ENCODE measurements around the gene DEGS1.

Gene DEGS1

DNA sequence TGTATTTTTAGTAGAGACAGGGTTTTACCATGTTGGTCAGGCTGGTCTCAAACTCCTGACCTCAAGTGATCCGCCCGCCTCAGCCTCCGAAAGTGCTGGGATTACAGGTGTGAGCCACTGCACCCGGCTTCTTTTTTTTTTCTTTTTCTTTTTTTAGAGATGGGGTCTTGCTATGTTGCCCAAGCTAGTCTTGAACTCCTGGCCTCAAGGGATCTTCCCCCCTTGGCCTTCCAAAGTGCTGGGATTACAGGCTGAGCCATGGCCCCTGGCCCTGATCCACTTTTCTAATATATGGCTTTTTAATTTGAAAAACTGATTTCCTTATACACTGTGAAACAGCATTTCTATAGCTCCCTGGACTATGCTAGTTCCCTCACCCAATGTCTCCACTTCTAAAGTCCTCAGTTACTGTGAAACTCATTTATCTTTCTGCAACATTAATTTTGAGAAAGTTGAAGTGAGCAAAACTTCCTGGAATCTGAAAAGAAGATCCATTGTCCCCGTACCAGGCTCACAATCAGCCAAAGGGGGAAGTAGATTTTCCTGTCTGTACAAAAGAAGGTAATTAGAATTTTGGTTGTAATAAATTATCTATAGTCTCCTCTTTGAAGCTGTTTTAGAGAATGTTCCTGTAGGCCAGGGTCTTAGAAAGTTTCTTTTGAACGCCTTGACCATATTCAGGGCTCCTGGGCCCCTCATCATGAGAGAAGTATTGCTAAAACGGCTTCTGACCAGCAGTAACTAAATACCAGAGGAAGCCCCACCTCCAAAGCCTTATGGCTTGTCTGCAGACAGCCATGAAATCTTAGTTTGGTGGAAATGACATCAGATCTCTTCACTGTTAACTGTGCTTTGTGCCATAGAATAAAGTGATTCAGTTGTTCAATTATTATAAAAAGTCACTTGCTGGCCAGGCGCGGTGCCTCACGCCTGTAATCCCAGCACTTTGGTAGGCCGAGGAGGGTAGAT, 34.9 kb downstream of the DEGS1 start:
- DNase-seq, result no peak

DNA sequence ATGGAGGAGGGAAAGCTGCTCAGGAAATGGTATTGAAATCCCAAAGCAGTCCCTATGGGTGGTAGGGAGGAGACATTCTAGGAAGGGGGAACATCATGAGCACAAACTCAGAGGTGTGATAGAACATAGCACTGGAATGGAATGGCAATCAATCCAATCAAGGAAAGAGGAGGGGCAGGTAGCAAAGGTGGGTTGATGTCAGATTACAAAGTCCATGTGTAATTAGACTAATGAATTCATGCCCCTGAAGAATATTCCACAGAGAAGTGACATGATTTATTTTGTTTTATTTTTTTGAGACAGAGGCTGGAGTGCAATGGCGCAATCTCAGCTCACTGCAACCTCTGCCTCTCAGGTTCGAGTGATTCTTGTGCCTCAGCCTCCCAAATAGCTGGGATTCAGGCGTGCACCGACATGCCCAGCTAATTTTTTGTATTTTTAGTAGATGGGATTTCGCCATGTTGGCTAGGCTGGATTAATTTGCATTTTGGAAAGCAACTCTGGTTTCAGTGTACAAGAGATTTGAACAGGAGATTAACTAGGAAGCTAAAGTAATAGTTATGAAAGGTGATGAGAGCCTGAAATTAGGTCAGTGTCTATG, 36.1 kb downstream of the DEGS1 start:
- no peak for DNase-seq

DNA sequence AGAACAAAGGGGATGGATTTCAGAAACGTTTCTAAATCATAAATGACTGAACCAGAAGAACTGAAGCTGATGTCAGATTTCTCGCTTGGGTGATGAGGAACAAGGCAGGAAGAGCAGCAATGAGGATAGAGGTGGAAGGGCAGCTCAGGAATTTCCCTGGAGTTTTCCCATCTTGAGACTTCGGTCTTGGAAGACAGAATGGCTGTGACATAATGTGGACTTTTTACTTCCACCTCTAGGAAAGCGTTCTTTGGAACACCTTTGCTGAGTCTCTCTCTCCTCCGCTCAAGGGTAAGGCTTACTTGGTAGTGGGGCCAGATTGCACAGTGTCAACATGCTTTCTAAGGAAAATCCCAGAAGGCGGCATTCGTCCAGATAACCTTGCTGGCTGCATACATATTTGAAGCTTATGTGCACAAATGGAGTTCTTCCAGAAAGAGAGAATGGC, 36.6 kb downstream of the DEGS1 start:
- no peak for DNase-seq

DNA sequence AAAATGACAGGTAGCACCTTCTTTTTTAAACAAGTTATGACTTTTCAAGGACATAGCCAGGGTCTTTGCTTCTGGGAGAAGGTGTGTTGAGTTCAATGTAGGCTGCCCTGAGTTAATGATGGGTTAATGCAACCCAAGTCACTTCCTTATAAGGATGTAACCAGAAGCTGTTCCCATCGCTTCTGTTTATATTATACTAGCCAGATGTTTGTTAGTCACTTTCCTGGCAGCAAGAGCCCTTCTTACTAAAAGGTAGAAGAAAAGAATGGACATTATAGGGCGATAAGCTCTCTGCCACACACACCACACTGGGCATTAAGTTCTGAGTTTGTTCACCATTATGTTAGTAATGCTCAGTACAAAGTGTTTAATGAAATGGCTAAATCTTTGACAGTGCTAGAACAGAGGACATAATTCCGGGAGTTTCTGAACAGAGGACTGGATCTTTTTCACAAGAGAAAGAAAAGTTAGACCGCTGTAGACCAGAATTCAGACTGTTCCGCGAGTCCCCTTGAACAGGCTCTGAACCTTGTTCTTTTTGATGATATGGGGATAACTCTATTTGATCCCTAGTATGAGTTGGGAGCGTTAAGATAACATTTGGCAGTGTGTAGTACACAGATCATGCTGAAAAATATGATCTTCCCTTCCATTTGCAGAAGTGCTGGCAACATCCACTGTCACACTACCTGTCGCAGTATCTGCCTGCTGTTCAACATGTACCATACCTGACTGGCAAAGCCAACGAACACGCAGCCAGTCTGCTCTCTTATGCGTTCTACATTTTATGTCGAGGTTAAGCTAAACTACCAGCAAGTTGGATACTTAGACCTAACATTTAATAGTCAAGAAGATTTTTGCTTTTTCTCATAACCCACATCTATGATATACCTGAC, 41.0 kb downstream of the DEGS1 start:
- DNase-seq, result no peak

DNA sequence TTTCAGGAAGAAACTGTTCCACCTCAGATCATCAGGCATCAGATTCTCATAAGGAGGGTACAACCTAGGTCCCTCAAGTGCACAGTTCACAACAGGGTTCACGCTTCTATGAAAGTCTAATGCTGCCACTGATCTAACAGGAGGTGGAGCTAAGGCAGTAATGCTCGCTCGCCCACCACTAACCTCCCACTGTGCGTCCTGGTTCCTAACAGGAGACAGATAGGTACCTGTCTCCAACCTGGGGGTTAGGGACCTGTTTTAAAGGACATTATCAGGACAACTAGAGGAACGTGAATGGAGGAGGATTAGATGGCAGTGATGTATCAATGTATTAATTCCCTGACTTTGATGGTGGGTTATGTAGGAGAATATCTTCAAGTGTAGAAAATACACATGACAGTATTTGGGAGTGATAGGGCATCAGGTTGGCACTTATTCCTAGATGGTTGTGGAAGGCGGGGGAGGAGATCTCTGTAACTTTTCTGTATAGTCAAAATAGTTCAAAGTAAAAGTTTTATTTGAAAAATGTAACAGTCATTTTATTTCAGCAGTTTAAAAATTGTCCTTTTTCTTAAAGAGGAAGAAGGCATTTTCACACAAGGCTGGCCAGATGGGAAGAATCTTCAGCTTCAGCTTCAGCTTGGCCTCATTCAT, 43.9 kb downstream of the DEGS1 start:
- no peak for DNase-seq

DNA sequence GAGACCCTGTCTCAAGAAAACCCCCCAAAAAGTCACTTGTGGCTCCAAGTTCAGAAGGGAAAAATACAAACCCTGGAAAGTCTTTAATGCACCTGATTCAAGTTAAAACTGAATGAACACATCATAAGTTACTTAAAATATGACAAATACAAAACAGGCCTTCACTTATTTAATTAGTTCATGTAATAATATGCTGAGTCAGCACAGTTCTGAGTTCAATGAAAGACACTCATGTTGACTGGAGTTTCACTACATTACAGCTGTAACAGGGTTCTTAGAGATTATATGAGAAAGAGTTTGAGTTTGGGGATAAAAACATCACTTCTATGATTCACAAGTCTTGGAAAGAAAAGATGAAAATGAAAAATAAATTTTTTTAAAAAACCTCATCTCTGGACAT, 51.0 kb downstream of the DEGS1 start:
- DNase-seq, result no peak

DNA sequence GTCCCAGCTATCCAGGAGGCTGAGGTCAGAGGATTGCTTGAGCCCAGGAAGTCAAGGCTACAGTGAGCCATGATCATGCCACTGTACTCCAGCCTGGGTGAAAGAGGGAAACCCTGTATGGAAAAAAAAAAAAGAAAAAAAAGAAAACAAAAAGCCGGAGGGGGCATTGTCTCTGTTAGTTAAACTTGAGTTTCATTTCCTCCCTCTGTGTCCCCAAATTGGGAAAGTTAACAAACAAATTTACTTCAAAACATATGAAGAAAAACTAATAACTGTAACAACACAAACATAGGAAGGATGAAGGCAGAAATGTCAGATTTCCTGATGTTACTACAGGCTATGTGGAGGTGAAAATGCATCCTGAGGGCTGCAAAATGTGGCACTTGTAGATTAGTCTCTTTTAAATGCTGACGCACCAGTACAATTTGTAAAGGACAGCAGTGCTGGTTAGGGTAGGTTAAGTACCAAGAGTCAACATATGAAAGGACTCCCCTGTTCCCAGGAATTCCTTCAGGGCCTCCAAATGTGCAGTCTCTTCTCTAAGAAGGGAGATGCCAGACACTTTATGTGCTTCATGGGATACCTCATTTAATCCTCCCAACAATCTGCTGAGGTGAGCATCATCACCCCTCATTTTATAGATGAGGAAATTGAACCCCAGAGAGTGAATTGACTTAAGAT, 52.9 kb downstream of the DEGS1 start:
- DNase-seq, result no peak

DNA sequence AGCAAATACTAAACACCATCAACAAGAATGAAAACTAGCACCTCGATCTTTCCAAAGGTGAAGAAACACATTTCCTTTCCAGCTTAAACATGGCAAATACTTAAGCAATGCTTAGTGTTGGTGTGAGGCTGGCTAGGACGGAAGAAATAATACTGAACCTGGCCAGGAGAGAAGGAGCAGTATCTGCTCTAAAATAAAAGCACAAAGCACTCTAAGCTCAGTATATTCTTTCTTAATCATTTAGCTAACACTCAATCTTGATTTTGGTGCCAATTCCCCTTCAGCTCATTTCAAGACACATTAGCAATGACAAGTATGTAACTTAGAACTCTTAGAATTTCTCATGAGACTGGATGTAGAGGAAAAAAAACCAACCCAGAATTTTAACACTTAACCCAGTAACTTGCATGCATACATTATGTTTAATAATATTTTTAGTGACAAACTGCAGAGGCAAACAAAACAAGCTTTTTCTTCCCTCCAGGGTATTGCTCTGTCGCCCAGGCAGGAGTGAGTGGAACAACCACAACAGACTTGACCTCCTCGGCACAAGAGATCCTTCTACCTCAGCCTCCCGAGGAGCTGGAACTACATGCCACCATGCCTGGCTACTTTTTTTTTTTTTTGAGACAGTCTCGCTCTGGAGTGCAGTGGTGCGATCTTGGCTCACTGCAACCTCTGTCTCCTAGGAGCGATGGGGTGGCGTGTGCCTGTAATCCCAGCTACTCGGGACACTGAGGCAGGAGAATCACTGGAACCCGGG, 54.3 kb downstream of the DEGS1 start:
- DNase-seq, result no peak

DNA sequence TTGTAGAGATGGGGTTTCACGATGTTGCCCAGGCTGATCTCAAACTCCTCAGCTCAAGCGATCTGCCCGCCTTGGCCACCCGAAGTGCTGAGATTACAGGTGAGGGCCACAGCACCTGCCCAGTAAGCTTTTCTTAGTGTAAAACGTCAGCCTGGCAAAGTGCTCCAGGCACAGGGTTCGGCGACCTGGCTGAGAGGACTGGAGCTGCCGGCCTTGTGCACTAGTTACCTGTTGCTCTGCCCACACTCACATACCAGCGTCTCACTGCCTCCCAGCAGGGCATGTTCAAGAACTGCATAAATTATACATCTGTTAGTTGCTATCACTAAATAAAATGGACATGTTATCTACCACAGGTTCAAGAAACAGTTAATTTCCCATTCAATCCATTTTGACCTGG, 55.2 kb downstream of the DEGS1 start:
- no peak for DNase-seq

DNA sequence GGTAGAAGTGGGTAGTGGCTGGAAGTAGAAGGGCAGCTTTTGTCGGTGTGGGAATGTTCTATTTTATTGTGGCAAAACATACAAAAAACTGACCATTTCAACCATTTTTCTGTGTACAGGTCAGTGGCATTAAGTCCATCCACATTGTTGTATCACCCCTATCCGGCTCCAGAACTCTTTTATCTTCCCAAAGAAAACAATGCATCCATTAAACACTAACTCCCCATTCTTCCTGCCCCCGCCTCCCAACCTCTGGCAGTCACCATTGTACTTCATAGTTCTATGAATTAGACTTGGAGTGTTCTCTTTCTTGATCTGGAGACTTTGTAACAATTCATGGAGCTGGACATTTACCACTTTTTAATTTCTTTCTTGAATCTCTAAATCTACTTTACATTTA, 55.7 kb downstream of the DEGS1 start:
- no peak for DNase-seq
